Thymus (tissue), 11 donors: ENCODE measurements around the gene GDF15. TPM values are rescaled to one million over a fixed set of nuclear protein-coding genes. Genes with fewer than 3 reads are reported as not detected.
"Not testable (repeated sequence)": the region's sequence is repeated elsewhere in the genome, so short reads cannot be mapped to it uniquely, and the experiment has no call there.

Experiments used
- DNase-seq, 9 donors: peaks; one replicate each; pipeline ENCODE4 v3.0.0-alpha.2; 2013; ENCODE audit warnings: low spot score in 9 of 9, low read depth in 6 of 9, missing footprints in 1 of 9
- H3K27ac ChIP-seq, 2 donors: one replicate each; pipeline ENCODE4 v1.5.1; 2013; ENCODE audit warnings: control low read depth in 1 of 2, low read depth in 1 of 2, low read length in 1 of 2, mild to moderate bottlenecking in 1 of 2, moderate library complexity in 1 of 2
- H3K27me3 ChIP-seq, 2 donors: one replicate each; pipeline ENCODE4 v1.5.1; 2013; ENCODE audit warnings: low read length in 1 of 2; ENCODE audit not compliant: control insufficient read depth in 2 of 2, insufficient read depth in 1 of 2
- H3K36me3 ChIP-seq, 2 donors: one replicate each; pipeline ENCODE4 v1.5.1; 2013; ENCODE audit warnings: low read length in 1 of 2, mild to moderate bottlenecking in 1 of 2, moderate library complexity in 1 of 2; ENCODE audit not compliant: control insufficient read depth in 2 of 2, insufficient read depth in 2 of 2
- H3K4me1 ChIP-seq, 2 donors: one replicate each; pipeline ENCODE4 v1.5.1; 2013; ENCODE audit warnings: low read length in 2 of 2; ENCODE audit not compliant: control insufficient read depth in 2 of 2, insufficient read depth in 2 of 2
- H3K4me3 ChIP-seq, 2 donors: one replicate each; pipeline ENCODE4 v1.5.1; 2013; ENCODE audit warnings: low read length in 2 of 2, control low read depth in 1 of 2, mild to moderate bottlenecking in 1 of 2
- H3K9me3 ChIP-seq, 2 donors: one replicate each; pipeline ENCODE4 v1.5.1; 2013; ENCODE audit warnings: low read length in 1 of 2, mild to moderate bottlenecking in 1 of 2; ENCODE audit not compliant: control insufficient read depth in 2 of 2, insufficient read depth in 1 of 2
- WGBS: extraction: QIAGEN DNeasy Blood & Tissue Kit; methylation state at CpG from one replicate; pipeline ENCODE4 v1.1.7; 2013; 5-methylcytosine and 5-hydroxymethylcytosine counted together
- polyA plus RNA-seq: library from polyadenylated mRNA; stranded (reverse); fragments of 200-250 nt; gene quantifications from one replicate; pipeline ENCODE4 v1.2.3, GENCODE V29; 2013
- total RNA-seq: library from RNA; stranded (reverse); fragments of 120-200 nt; gene quantifications from one replicate; pipeline ENCODE4 v1.2.4, GENCODE V29; 2013
- donor health status: healthy.

Gene GDF15
- total and polyA plus RNA-seq, 2 donors, result 0.42 to 2.2 TPM

DNA sequence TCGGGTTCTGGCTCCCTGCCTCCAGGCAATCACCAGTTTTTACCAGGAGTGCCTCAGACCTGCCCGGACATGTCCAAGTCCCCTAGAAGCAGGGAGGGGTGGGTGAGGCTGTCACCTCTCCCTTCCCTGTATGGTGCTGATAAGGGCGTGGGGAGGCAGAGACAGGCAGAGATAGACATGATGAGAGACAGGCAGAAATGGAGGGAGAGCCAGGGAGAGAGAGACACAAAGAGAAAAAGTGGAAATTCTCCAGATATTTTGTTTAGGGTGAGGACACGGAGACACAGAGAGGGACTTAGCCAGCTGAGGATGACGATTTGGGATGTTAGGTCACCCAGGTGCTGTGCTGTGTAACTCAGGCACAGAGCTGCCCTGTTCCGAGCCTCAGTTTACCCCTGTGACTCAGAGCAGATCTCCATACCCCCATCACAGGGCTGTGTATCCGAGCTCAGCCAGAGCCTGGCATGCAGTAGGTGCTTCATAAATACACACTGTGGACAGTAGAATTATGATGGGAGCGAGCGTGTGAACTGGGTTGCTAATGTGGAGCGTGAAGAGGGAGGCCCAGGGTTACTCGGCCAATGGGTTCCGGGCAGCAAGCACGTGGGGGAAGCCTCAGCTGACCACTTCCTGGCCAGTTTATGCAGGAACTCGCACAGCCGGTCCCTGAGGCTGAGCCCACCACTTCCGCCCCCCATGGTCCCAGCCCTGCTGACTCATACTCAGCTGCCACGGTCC lies 11.9 kb upstream of the GDF15 start:
- Histone ChIP-seq H3K27me3 (no peaks in the 10 kb centered on the region), H3K4me1 (peaks cover 0 to 12% of the 10 kb centered on the region in 2 donors), H3K36me3 (peaks cover 0 to 5% of the 10 kb centered on the region in 2 donors), H3K4me3 (no peak overlapping the region), H3K27ac (peak overlapping the region; percentile 7 to 54), H3K9me3 (no peaks in the 10 kb centered on the region)
- peak in 4 of 9 donors; percentile 27 to 52 (median 30) for DNase-seq
- WGBS, result 28% methylated on average over 17 of the region's 17 CpGs

DNA sequence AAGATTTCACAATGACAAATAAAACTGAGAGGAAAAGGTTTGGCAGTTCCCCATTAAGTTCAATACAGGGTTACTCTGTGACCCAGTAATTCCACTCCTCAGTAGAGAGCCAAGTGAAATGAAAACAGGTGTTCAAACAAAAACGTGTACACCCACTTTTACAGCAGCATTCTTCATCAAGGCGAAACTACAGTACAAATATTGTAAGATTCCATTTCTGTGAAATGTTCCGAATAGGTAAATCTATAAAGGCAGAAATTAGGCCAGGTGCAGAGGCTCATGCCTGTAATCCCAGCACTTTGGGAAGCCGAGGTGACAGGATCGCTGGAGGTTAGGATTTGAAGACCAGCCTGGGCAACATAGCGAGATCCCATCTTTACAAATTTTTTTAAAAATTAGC lies 8.9 kb upstream of the GDF15 start:
- 83% methylated on average over 6 of the region's 6 CpGs for WGBS
- Histone ChIP-seq H3K9me3 (no peaks in the 10 kb centered on the region), H3K36me3 (no peaks in the 10 kb centered on the region), H3K4me3 (no peak overlapping the region), H3K27ac (no peak overlapping the region), H3K4me1 (peaks cover 0 to 12% of the 10 kb centered on the region in 2 donors), H3K27me3 (no peaks in the 10 kb centered on the region)
- DNase-seq, result no peak

DNA sequence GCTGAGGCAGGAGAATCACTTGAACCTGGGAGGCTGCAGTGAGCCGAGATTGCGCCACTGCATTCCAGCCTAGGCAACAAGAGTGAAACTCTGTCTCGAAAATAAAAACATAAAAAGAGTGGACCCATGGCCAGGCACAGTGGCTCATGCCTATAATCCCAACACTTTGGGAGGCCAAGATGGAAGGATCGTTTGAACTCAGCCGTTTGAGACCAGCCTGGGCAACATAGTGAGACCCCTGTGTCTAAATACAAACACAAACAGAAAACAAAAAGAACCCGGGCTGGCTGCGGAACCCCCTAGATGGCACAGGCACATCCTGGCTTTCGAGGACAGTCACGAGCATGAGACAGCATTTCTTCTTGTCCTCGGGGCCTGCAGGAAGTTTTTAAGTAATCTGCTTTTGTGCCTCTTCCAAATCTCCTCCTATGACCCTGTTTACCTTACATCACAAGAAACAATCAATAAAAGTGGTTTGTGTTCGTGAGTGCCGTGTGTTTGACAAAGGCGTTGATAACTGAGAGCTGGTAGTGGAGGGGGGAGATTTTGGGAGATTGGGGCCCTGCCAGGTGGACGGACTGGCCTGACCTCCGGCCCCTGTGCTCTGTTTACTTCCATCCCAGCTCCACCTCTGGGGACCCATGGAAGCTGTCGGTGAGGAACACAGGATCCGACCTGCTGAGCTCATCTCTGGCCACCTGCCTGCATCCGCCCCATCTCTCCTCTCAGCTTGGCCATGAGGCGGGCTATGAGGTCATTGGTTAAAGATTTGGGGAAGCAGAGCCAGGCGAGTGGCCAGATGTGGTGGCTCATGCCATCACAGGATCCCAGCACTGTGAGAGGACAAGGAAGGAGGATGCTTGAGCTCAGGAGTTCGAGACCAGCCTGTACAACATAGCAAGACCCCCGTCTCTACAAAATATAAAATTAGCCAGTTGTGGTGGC lies 5.9 kb upstream of the GDF15 start:
- Histone ChIP-seq H3K27me3 (peaks cover 0 to under 1% of the 10 kb centered on the region in 2 donors), H3K4me1 (no peaks in the 10 kb centered on the region), H3K9me3 (no peaks in the 10 kb centered on the region), H3K27ac (no peak overlapping the region), H3K36me3 (no peaks in the 10 kb centered on the region), H3K4me3 (no peak overlapping the region)
- 72% methylated on average over 22 of the region's 22 CpGs for WGBS
- no peak for DNase-seq

- Histone ChIP-seq H3K27ac (no peak overlapping the region), H3K4me1 (no peaks in the 10 kb centered on the region), H3K27me3 (peaks cover 0 to 9% of the 10 kb centered on the region in 2 donors), H3K36me3 (no peaks in the 10 kb centered on the region), H3K4me3 (no peak overlapping the region), H3K9me3 (no peaks in the 10 kb centered on the region)
- whole genome bisulfite sequencing, result 83% methylated on average over 3 of the region's 3 CpGs
- no peak for DNase-seq
Measured at GRCh38 chr19:18380843-18381242, 5.1 kb upstream of the GDF15 start.

DNA sequence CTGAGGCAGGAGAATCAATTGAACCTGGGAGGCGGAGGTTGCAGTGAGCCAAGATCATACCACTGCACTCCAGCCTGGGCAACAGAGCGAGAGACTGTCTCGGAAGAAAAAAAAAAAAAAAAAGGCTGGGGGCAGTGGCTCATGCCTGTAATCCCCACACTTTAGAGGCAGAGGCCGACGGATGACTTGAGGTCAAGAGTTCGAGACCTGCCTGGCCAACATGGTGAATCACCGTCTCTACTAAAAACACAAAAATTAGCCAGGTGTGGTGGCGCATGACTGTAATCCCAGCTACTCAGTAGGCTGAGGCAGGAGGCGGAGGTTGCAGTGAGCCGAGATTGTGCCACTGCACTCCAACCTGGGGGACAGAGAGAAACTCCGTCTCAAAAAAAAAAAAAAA lies 2.3 kb upstream of the GDF15 start:
- not testable (repeated sequence) for H3K27ac ChIP-seq, H3K4me1 ChIP-seq, H3K9me3 ChIP-seq, DNase-seq, H3K36me3 ChIP-seq, H3K4me3 ChIP-seq
- 97% methylated on average over 11 of the region's 11 CpGs for WGBS
- peaks cover 13 to 36% of the 10 kb centered on the region in 2 donors for H3K27me3 ChIP-seq

DNA sequence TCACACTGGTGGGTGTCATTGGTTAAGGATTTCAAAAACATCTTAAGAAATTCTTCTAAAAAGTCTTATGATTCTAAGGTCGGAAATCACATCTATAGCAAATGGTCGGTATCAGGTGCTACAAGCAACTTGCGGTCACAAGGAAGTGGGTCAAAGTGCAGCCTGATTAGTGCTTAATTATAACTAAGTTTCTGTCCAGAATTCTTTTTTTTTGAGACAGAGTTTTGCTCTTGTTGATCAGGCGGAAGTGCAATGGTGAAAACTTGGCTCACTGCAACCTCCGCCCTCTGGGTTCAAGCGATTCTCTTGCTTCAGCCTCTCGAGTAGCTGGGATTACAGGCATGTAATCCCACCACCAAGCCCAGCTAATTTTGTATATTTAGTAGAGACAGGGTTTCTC lies 1.2 kb upstream of the GDF15 start:
- DNase-seq, result no peak
- 98% methylated on average over 7 of the region's 7 CpGs for WGBS
- no peak overlapping the region for H3K27ac ChIP-seq

GRCh38 chr19:18385359-18385674 lies 641 bp upstream of the GDF15 start:
- peaks cover 16 to 52% of the 10 kb centered on the region in 2 donors for H3K27me3 ChIP-seq
- 96% methylated on average over 3 of the region's 3 CpGs for WGBS
- no peak overlapping the region for H3K4me3 ChIP-seq
- H3K27ac ChIP-seq, result no peak overlapping the region
- no peaks in the 10 kb centered on the region for H3K36me3 ChIP-seq
- peaks cover 5 to 9% of the 10 kb centered on the region in 2 donors for H3K4me1 ChIP-seq
- DNase-seq, result no peak
- peaks cover 0 to 4% of the 10 kb centered on the region in 2 donors for H3K9me3 ChIP-seq

More for the DNA sequence above, 1.2 kb upstream of the GDF15 start:
- peaks cover 5 to 9% of the 10 kb centered on the region in 2 donors for H3K4me1 ChIP-seq
- H3K27me3 ChIP-seq, result peaks cover 16 to 48% of the 10 kb centered on the region in 2 donors
- H3K4me3 ChIP-seq, result no peak overlapping the region
- H3K36me3 ChIP-seq, result no peaks in the 10 kb centered on the region
- peaks cover 0 to 4% of the 10 kb centered on the region in 2 donors for H3K9me3 ChIP-seq

DNA sequence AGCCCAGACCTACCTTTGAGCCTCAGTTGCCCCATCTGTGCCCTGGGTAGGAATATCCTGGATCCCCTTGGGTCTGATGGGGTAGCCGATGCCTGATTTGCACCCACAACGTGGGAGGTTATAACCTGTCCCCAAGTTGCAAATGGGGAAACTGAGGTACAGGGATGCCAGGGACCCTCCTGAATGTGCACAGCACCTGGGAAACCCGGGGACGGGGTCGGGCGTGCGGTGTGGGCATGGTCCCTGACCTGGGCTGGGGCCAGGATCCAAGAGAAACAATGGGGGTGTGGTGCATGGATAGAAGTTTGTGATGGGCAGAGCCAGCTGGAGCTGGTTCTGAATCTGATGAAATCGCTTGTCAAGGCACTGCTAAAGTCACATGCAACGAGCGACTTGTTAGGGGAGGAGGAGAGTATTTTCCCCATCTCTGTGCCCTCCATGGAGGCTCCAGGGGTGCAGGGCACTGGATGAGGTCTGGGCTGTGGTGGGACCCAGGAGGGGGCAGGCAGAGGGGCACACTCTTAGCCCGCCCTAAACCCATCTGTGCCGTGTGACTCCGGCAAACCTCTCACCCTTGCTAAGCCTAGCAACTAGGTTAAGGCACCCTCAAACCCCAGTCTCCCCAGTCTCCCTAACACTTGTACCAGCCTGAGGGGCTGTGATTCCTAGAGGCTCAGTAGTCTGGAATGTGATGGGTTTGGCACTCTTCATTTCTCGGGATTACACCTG lies 749 bp downstream of the GDF15 start:
- Histone ChIP-seq H3K27ac (no peak overlapping the region), H3K4me3 (no peak overlapping the region), H3K4me1 (peaks cover 5 to 9% of the 10 kb centered on the region in 2 donors), H3K9me3 (peaks cover 0 to 10% of the 10 kb centered on the region in 2 donors), H3K36me3 (no peaks in the 10 kb centered on the region), H3K27me3 (peaks cover 16 to 62% of the 10 kb centered on the region in 2 donors)
- WGBS, result 96% methylated on average over 14 of the region's 14 CpGs
- DNase-seq, result no peak
